Natural killer cell (primary cell): Measurements from ENCODE around the gene XRCC4. TPM values are rescaled to one million over a fixed set of nuclear protein-coding genes. Genes with fewer than 3 reads are reported as not detected.
"Not testable (repeated sequence)": the region's sequence is repeated elsewhere in the genome, so short reads cannot be mapped to it uniquely, and the experiment has no call there.

Source experiments
- ATAC-seq, 3 donors: fragments of 150-1000 bp in 2 of 3; fragments of 200-7000 bp in 1 of 3; cut with Tn5 transposase; 1 replicate in 1 of 3; 2 replicates in 2 of 3; pipeline ENCODE4 v1.10.0; 2021; ENCODE audit warnings: mild to moderate bottlenecking in 2 of 3, moderate library complexity in 2 of 3
- DNase-seq, 2 donors: peaks; one replicate each; pipeline versions ENCODE4 v3.0.0 to v3.0.0-alpha.2; 2013 to 2021; ENCODE audit warnings: mixed read lengths in 1 of 2
- H3K27ac ChIP-seq: one replicate; pipeline ENCODE4 v1.5.1; 2013; ENCODE audit warnings: mild to moderate bottlenecking, low read length
- H3K27me3 ChIP-seq: one replicate; pipeline ENCODE4 v1.6.1; 2013; ENCODE audit warnings: low read length; ENCODE audit not compliant: control insufficient read depth, insufficient read depth
- H3K36me3 ChIP-seq: one replicate; pipeline ENCODE4 v1.6.1; 2013; ENCODE audit warnings: low read length; ENCODE audit not compliant: control insufficient read depth, insufficient read depth
- H3K4me1 ChIP-seq: one replicate; pipeline ENCODE4 v1.6.1; 2013; ENCODE audit warnings: low read length; ENCODE audit not compliant: control insufficient read depth, insufficient read depth
- H3K4me3 ChIP-seq: one replicate; pipeline ENCODE4 v1.5.1; 2013; ENCODE audit warnings: low read length
- H3K9me3 ChIP-seq: one replicate; pipeline ENCODE4 v1.6.1; 2013; ENCODE audit warnings: low read length; ENCODE audit not compliant: control insufficient read depth, insufficient read depth
- H3K27ac Mint-ChIP-seq, 2 donors: one replicate each; pipeline ENCODE4 v1.8.0; 2022; ENCODE audit warnings: mild to moderate bottlenecking in 2 of 2, mixed read lengths in 2 of 2, moderate library complexity in 1 of 2
- H3K27me3 Mint-ChIP-seq, 2 donors: one replicate each; pipeline ENCODE4 v1.8.0; 2022; ENCODE audit warnings: low read depth in 2 of 2, mixed read lengths in 2 of 2
- H3K36me3 Mint-ChIP-seq: one replicate; pipeline ENCODE4 v1.8.0; 2022; ENCODE audit warnings: mixed read lengths
- H3K4me1 Mint-ChIP-seq, 2 donors: one replicate each; pipeline ENCODE4 v1.8.0; 2022; ENCODE audit warnings: mixed read lengths in 2 of 2
- H3K4me3 Mint-ChIP-seq: one replicate; pipeline ENCODE4 v1.8.0; 2022; ENCODE audit warnings: mild to moderate bottlenecking, moderate library complexity, mixed read lengths
- H3K9me3 Mint-ChIP-seq, 2 donors: one replicate each; pipeline ENCODE4 v1.8.0; 2022; ENCODE audit warnings: mixed read lengths in 2 of 2
- WGBS: methylation state at CpG from one replicate; pipeline ENCODE4 v1.1.7; 2013; ENCODE audit warnings: missing lambda C conversion rate; ENCODE audit not compliant: insufficient coverage; 5-methylcytosine and 5-hydroxymethylcytosine counted together
- intact Hi-C: fragments of 100-400 bp; cut with micrococcal nuclease; formaldehyde crosslinking; loops from one replicate; pipeline ENCODE4 v1.14.2; 2022
- total RNA-seq, 4 donors: library from RNA; stranded (reverse); fragments of 120-200 nt in 1 of 4; gene quantifications; one replicate each; pipeline versions ENCODE4 v1.2.3 to v1.2.4, GENCODE V29; 2013 to 2022
- TF ChIP-seq, protein P1 (sequence below): fragments of 200-600 bp; IDR thresholded peaks from one replicate; pipeline ENCODE4 v1.8.0; 2022; ENCODE audit warnings: antibody characterized with exemption

The XRCC4 gene
- total RNA-seq, 3 donors from 2014 or later (not counting 1 experiment from before 2014, with no cell fraction given), result 6.0 to 8.6 (median 7.0) TPM

GRCh38 chr5:83353231-83353630 lies 275.9 kb downstream of the XRCC4 start:
- H3K9me3 Mint-ChIP-seq, result peaks cover 11 to 29% of the 10 kb centered on the region in 2 donors
- no peak overlapping the region for H3K27ac Mint-ChIP-seq
- no peak for ATAC-seq
- TF ChIP-seq, protein P1, sequence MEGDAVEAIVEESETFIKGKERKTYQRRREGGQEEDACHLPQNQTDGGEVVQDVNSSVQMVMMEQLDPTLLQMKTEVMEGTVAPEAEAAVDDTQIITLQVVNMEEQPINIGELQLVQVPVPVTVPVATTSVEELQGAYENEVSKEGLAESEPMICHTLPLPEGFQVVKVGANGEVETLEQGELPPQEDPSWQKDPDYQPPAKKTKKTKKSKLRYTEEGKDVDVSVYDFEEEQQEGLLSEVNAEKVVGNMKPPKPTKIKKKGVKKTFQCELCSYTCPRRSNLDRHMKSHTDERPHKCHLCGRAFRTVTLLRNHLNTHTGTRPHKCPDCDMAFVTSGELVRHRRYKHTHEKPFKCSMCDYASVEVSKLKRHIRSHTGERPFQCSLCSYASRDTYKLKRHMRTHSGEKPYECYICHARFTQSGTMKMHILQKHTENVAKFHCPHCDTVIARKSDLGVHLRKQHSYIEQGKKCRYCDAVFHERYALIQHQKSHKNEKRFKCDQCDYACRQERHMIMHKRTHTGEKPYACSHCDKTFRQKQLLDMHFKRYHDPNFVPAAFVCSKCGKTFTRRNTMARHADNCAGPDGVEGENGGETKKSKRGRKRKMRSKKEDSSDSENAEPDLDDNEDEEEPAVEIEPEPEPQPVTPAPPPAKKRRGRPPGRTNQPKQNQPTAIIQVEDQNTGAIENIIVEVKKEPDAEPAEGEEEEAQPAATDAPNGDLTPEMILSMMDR, result no peak
- no peaks in the 10 kb centered on the region for H3K4me1 Mint-ChIP-seq
- Histone ChIP-seq H3K9me3 (peaks cover 8% of the 10 kb centered on the region), H3K4me1 (no peaks in the 10 kb centered on the region), H3K27ac (no peak overlapping the region), H3K36me3 (no peaks in the 10 kb centered on the region), H3K4me3 (no peak overlapping the region), H3K27me3 (no peaks in the 10 kb centered on the region)
- no peak overlapping the region for H3K4me3 Mint-ChIP-seq
- DNase-seq, result no peak
- intact Hi-C loops, result no loop called here
- no peaks in the 10 kb centered on the region for H3K27me3 Mint-ChIP-seq
- WGBS, result no CpG with 5 or more reads among the region's 3 CpGs
- H3K36me3 Mint-ChIP-seq, result peaks cover 11% of the 10 kb centered on the region

DNA sequence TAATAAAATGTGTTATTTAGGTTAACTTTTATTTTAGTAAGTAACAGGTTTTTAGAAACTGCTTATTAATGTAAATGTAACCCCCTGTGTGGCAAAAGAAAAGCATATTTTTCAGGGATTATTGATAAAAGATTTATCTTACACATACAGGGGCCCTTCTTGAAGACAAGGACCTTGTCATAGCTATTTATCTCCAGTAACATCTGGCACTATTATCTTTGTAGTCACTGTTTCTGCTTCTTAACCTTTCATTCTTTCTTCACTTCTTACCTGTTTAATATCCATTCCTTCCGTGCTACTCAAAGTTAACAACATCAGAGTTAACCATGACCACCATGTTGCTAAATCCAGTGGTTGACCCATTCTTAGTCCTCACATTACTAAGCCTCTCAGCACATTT lies 276.4 kb downstream of the XRCC4 start:
- H3K4me1 ChIP-seq, result no peaks in the 10 kb centered on the region
- H3K4me3 Mint-ChIP-seq, result no peak overlapping the region
- intact Hi-C loops, result no loop called here

GRCh38 chr5:83354958-83355357 lies 277.6 kb downstream of the XRCC4 start:
- 63% methylated on average over 2 of the region's 2 CpGs for WGBS
- no peaks in the 10 kb centered on the region for H3K27me3 ChIP-seq

More for the DNA sequence above, 276.4 kb downstream of the XRCC4 start:
- H3K27ac Mint-ChIP-seq, result no peak overlapping the region
- DNase-seq (no peak), ATAC-seq (no peak)
- H3K36me3 ChIP-seq, result no peaks in the 10 kb centered on the region
- WGBS, result 92% methylated on average over 1 of the region's 1 CpG
- H3K9me3 Mint-ChIP-seq, result peaks cover 10 to 30% of the 10 kb centered on the region in 2 donors
- peaks cover 9% of the 10 kb centered on the region for H3K36me3 Mint-ChIP-seq
- H3K9me3 ChIP-seq, result peaks cover 4% of the 10 kb centered on the region
- TF ChIP-seq, protein P1, result no peak
- H3K27me3 ChIP-seq, result no peaks in the 10 kb centered on the region
- H3K4me3 ChIP-seq, result no peak overlapping the region
- no peaks in the 10 kb centered on the region for H3K4me1 Mint-ChIP-seq
- no peaks in the 10 kb centered on the region for H3K27me3 Mint-ChIP-seq
- no peak overlapping the region for H3K27ac ChIP-seq

GRCh38 chr5:83355482-83356014 lies 278.2 kb downstream of the XRCC4 start:
- H3K27me3 ChIP-seq, H3K4me1 ChIP-seq, H3K36me3 Mint-ChIP-seq, H3K27ac Mint-ChIP-seq, intact Hi-C loops, H3K9me3 ChIP-seq, DNase-seq, H3K36me3 ChIP-seq, H3K4me3 ChIP-seq, H3K4me1 Mint-ChIP-seq, ATAC-seq, H3K27me3 Mint-ChIP-seq, H3K27ac ChIP-seq, H3K4me3 Mint-ChIP-seq: not testable (repeated sequence)
- peaks cover 4 to 19% of the 10 kb centered on the region in 2 donors for H3K9me3 Mint-ChIP-seq
- WGBS, result 80% methylated on average over 1 of the region's 4 CpGs

More at GRCh38 chr5:83354958-83355357, 277.6 kb downstream of the XRCC4 start:
- TF ChIP-seq, protein P1, result no peak
- peaks cover 4% of the 10 kb centered on the region for H3K9me3 ChIP-seq
- H3K4me3 Mint-ChIP-seq, result no peak overlapping the region
- no peak overlapping the region for H3K27ac Mint-ChIP-seq
- H3K4me1 ChIP-seq, result no peaks in the 10 kb centered on the region
- DNase-seq (no peak), ATAC-seq (no peak)
- H3K4me3 ChIP-seq, result no peak overlapping the region
- intact Hi-C loops, result no loop called here
- no peak overlapping the region for H3K27ac ChIP-seq
- H3K9me3 Mint-ChIP-seq, result peaks cover 6 to 24% of the 10 kb centered on the region in 2 donors
- H3K36me3 ChIP-seq, result no peaks in the 10 kb centered on the region
- H3K36me3 Mint-ChIP-seq, result no peaks in the 10 kb centered on the region
- no peaks in the 10 kb centered on the region for H3K27me3 Mint-ChIP-seq
- no peaks in the 10 kb centered on the region for H3K4me1 Mint-ChIP-seq
